ENCODE results near the gene JAM3. TPM values are rescaled to one million over a fixed set of nuclear protein-coding genes. Genes with fewer than 3 reads are reported as not detected.
A peak's percentile ranks its signal among the peaks of the same experiment; 100 is the strongest.

Gene JAM3
- total RNA-seq (ENCODE audit: low replicate concordance), result 61.6 and 63.0 TPM in 2 replicates

- peak within 1 kb of the TSS; percentile 91 for H3K4me3 ChIP-seq (ENCODE audit: low read depth, low read length)
- TF ChIP-seq CTCF (IDR thresholded peaks at IDR 0.05; ENCODE audit: insufficient read depth, low read length), result no peak
- peak; percentile 91 for DNase-seq (ENCODE audit: low read depth)
These were observed at the start of gene JAM3 for GRCh38 chr11:134068829-134069425. TSS of gene JAM3 (plus strand) at chr11:134069072. CDS start at chr11:134069084, 12 bp downstream.

GRCh38 chr11:134019500-134019899 lies 49.4 kb upstream of the JAM3 start:
- H3K4me3 ChIP-seq (ENCODE audit: low read depth, low read length), result no peak overlapping the region
- TF ChIP-seq CTCF (IDR thresholded peaks at IDR 0.05; ENCODE audit: insufficient read depth, low read length), result no peak

GRCh38 chr11:134020598-134020997 lies 48.3 kb upstream of the JAM3 start:
- no peak overlapping the region for H3K4me3 ChIP-seq (ENCODE audit: low read depth, low read length)
- no peak for DNase-seq (ENCODE audit: low read depth)
- TF ChIP-seq CTCF (IDR thresholded peaks at IDR 0.05; ENCODE audit: insufficient read depth, low read length), result no peak

More at GRCh38 chr11:134019500-134019899, 49.4 kb upstream of the JAM3 start:
- no peak for DNase-seq (ENCODE audit: low read depth)

- no peak for TF ChIP-seq CTCF (IDR thresholded peaks at IDR 0.05; ENCODE audit: insufficient read depth, low read length)
- no peak overlapping the region for H3K4me3 ChIP-seq (ENCODE audit: low read depth, low read length)
- no peak for DNase-seq (ENCODE audit: low read depth)
These were observed 47.5 kb upstream of the JAM3 start for GRCh38 chr11:134021326-134021725.

GRCh38 chr11:134022748-134023147 lies 46.1 kb upstream of the JAM3 start:
- H3K4me3 ChIP-seq (ENCODE audit: low read depth, low read length), result no peak overlapping the region
- TF ChIP-seq CTCF (IDR thresholded peaks at IDR 0.05; ENCODE audit: insufficient read depth, low read length), result no peak
- DNase-seq (ENCODE audit: low read depth), result no peak

GRCh38 chr11:134024420-134025081 lies 44.3 kb upstream of the JAM3 start:
- TF ChIP-seq CTCF (IDR thresholded peaks at IDR 0.05; ENCODE audit: insufficient read depth, low read length), result no peak
- no peak overlapping the region for H3K4me3 ChIP-seq (ENCODE audit: low read depth, low read length)
- DNase-seq (ENCODE audit: low read depth), result no peak

Measured in fibroblast of the aortic adventitia (primary cell).